Panc1 (cell line): ENCODE results near the gene DEFB123. TPM values are rescaled to one million over a fixed set of nuclear protein-coding genes. Genes with fewer than 3 reads are reported as not detected.

Experiments
- ATAC-seq: fragments of 200-7000 bp; cut with Tn5 transposase; 2 replicates; pipeline ENCODE4 v1.9.1; 2020; ENCODE audit warnings: mild to moderate bottlenecking, moderate library complexity
- BruUV-seq: library from RNA; stranded (reverse); fragments of 400-500 nt; replicated peaks from 2 replicates; lab custom pipeline; 2021; lab: Mats Ljungman, UMichigan
- CTCF ChIA-PET: fragments of 300-600 bp; sonication (Branson Sonifier 250); formaldehyde crosslinking; loops from one replicate; lab custom pipeline; 2022; ENCODE audit warnings: antibody characterized with exemption; lab: Charles Lee
- POLR2A ChIA-PET: fragments of 300-600 bp; sonication (Branson Sonifier 250); formaldehyde crosslinking; loops from one replicate; lab custom pipeline; 2022; ENCODE audit warnings: antibody characterized with exemption; lab: Charles Lee
- DNase-seq: peaks from one replicate; pipeline ENCODE4 v3.0.0-alpha.2; 2010; ENCODE audit warnings: low read depth, low spot score
- H3K27ac ChIP-seq: 2 replicates; pipeline ENCODE4 v1.5.1; 2011; ENCODE audit warnings: mild to moderate bottlenecking, low read length, inconsistent platforms
- H3K27me3 ChIP-seq: fragments of 200-500 bp; sonication (Bioruptor generic); 2 replicates; pipeline ENCODE4 v1.6.0; 2014; ENCODE audit warnings: low read length, inconsistent platforms; ENCODE audit not compliant: control insufficient read depth, insufficient read depth
- H3K36me3 ChIP-seq: fragments of 200-500 bp; sonication (Bioruptor generic); 2 replicates; pipeline ENCODE4 v1.5.1; 2014; ENCODE audit warnings: inconsistent platforms, mild to moderate bottlenecking, low read length, moderate library complexity; ENCODE audit not compliant: control insufficient read depth, insufficient read depth
- H3K4me1 ChIP-seq: 2 replicates; pipeline ENCODE4 v1.5.1; 2011; ENCODE audit warnings: inconsistent platforms, mild to moderate bottlenecking, low read length, moderate library complexity; ENCODE audit not compliant: control insufficient read depth, insufficient read depth
- H3K4me3 ChIP-seq, 2 experiments: 2 replicates each; pipeline ENCODE4 v1.5.1; 2011 to 2012; ENCODE audit warnings: low read depth in 2 of 2, low read length in 2 of 2, mild to moderate bottlenecking in 2 of 2, inconsistent platforms in 1 of 2, moderate library complexity in 1 of 2
- H3K9me3 ChIP-seq: fragments of 200-500 bp; sonication (Bioruptor generic); 2 replicates; pipeline ENCODE4 v1.5.1; 2014; ENCODE audit warnings: low read depth, mild to moderate bottlenecking, inconsistent platforms, low read length, moderate library complexity; ENCODE audit not compliant: control insufficient read depth, insufficient read depth
- CTCF ChIP-seq: fragments of 450-650 bp; IDR thresholded peaks from 2 replicates; pipeline ENCODE4 v1.5.1; 2017; ENCODE audit warnings: mild to moderate bottlenecking
- POLR2AphosphoS5 ChIP-seq: IDR thresholded peaks from 2 replicates; pipeline ENCODE4 v1.6.1; 2012; ENCODE audit warnings: mild to moderate bottlenecking, low read depth, low read length, moderate library complexity
- REST ChIP-seq, 2 experiments: IDR thresholded peaks; 2 replicates each; pipeline ENCODE4 v1.6.1; 2011 to 2012; ENCODE audit warnings: low read depth in 2 of 2, control low read depth in 1 of 2, low read length in 1 of 2, mild to moderate bottlenecking in 1 of 2, moderate library complexity in 1 of 2; ENCODE audit not compliant: insufficient read depth in 1 of 2
- SIN3A ChIP-seq: IDR thresholded peaks from 2 replicates; pipeline ENCODE4 v1.6.1; 2012; ENCODE audit warnings: low read depth, mild to moderate bottlenecking, low read length, moderate library complexity, borderline replicate concordance; ENCODE audit not compliant: insufficient read depth
- TCF7L2 ChIP-seq: IDR thresholded peaks from 2 replicates; pipeline ENCODE4 v1.6.1; 2011; ENCODE audit warnings: mild to moderate bottlenecking, low read depth, low read length, inconsistent platforms
- in situ Hi-C: cut with HindIII; loops from 2 replicates; pipeline ENCODE4 v1.10.0; 2016; ENCODE audit warnings: low sequenced_read_pairs, low pct_unique_long_range_greater_than_20kb
- intact Hi-C: fragments of 100-400 bp; cut with micrococcal nuclease; formaldehyde crosslinking; loops from one replicate; pipeline ENCODE4 v1.10.0; 2022; ENCODE audit not compliant: unreplicated experiment
- total RNA-seq: library from RNA; stranded (reverse); gene quantifications from one replicate; pipeline ENCODE4 v1.2.1, GENCODE V29; 2021; ENCODE audit not compliant: unreplicated experiment

Gene DEFB123
- total RNA-seq, 1 experiment from 2014 or later = not detected

- ATAC-seq (no peak), DNase-seq (no peak)
- BruUV-seq = no TSS peak
- Histone ChIP-seq H3K36me3 (no peaks in the 10 kb centered on the region), H3K9me3 (no peaks in the 10 kb centered on the region), H3K4me3 (no peak overlapping the region), H3K27me3 (peaks cover 4% of the 10 kb centered on the region; the same call in 1 of the 2 replicates), H3K27ac (no peak overlapping the region), H3K4me1 (no peaks in the 10 kb centered on the region)
- POLR2A ChIA-PET = interaction anchor here (0.7 kb wide), 1 partner anchor 168 kb away, joined by 6 read pairs; no protein-coding TSS in a partner anchor
- TF ChIP-seq POLR2AphosphoS5 (no peak), TCF7L2 (no peak), REST (IDR thresholded peaks at IDR 0.05; ENCODE audit: insufficient read depth in 1 of 2, low read depth in 2 of 2, low read length in 1 of 2) (no peak), SIN3A (no peak), CTCF (no peak)
- intact Hi-C loops = loop anchor here (10.0 kb wide), 1 partner anchor 173 kb away; no protein-coding TSS in a partner anchor
- in situ Hi-C loops = no loop called here
- CTCF ChIA-PET = no interaction called here
Observed at GRCh38 chr20:31497838-31498540, 57.6 kb downstream of the DEFB123 start.

Other genes starting within 250 kb of the DEFB123 start
- not detected for gene DEFB115, start 183.0 kb upstream of the DEFB123 start, total RNA-seq
- gene DEFB116, start 132.0 kb upstream of the DEFB123 start, total RNA-seq = not detected
- gene DEFB118, start 72.0 kb upstream of the DEFB123 start, total RNA-seq = not detected
- not detected for gene DEFB119, start 50.0 kb upstream of the DEFB123 start, total RNA-seq
- not detected for gene DEFB121, start 34.4 kb upstream of the DEFB123 start, total RNA-seq
- gene DEFB124, start 34.5 kb downstream of the DEFB123 start, total RNA-seq = not detected
- gene REM1, start 34.7 kb downstream of the DEFB123 start, total RNA-seq = not detected
- gene HM13, start 73.8 kb downstream of the DEFB123 start, total RNA-seq = 337 TPM
- gene ID1, start 164.7 kb downstream of the DEFB123 start, total RNA-seq = 152 TPM
- gene COX4I2, start 197.3 kb downstream of the DEFB123 start, total RNA-seq = not detected